Subcutaneous preadipocyte (primary cell): ENCODE data around the gene TMEM218. TPM values are rescaled to one million over a fixed set of nuclear protein-coding genes. Genes with fewer than 3 reads are reported as not detected.

Experiments
- total RNA-seq: library from RNA; depleted of rRNA; stranded (reverse); fragments of >200 nt; gene quantifications from 2 replicates; pipeline ENCODE4 v1.2.3, GENCODE V29; 2012

TMEM218 gene
- 21.5 and 25.7 TPM in 2 replicates for total RNA-seq

GRCh38 chr11:125111343-125112207, at the start of gene TMEM218:
TSS of gene TMEM218 (minus strand) at chr11:125111626. CDS start at chr11:125102241, 9,385 bp downstream.

GRCh38 chr11:125062931-125063428, 48.4 kb downstream of the TMEM218 start, which contains the start of gene SLC37A2:
TSS of gene SLC37A2 (plus strand) at chr11:125063305. CDS start at chr11:125063368, 63 bp downstream.

Other genes with a start within 250 kb of the TMEM218 start
- 13.2 and 13.7 TPM in 2 replicates for gene ROBO3, start 246.2 kb downstream of the TMEM218 start, total RNA-seq
- gene ROBO4, start 213.8 kb downstream of the TMEM218 start, total RNA-seq = 7.7 and 26.6 TPM in 2 replicates
- gene HEPN1, start 192.4 kb downstream of the TMEM218 start, total RNA-seq = 0.20 TPM in 1 of 2 replicates, not detected in the other
- not detected in 2 replicates for gene HEPACAM, start 175.6 kb downstream of the TMEM218 start, total RNA-seq
- 3.3 and 7.0 TPM in 2 replicates for gene CCDC15, start 157.4 kb downstream of the TMEM218 start, total RNA-seq
- gene SLC37A2, start 48.3 kb downstream of the TMEM218 start, total RNA-seq = 0.73 and 3.1 TPM in 2 replicates
- gene PKNOX2, start 53.1 kb upstream of the TMEM218 start, total RNA-seq = under 0.01 and 0.20 TPM in 2 replicates